GM23338 (cell line): Measurements from ENCODE around the gene ZNF20. TPM values are rescaled to one million over a fixed set of nuclear protein-coding genes. Genes with fewer than 3 reads are reported as not detected.

ENCODE experiments used
- ATAC-seq: fragments of 200-7000 bp; cut with Tn5 transposase; 3 replicates; pipeline ENCODE4 v1.9.1; 2020
- DNase-seq: peaks from one replicate; pipeline ENCODE4 v3.0.0-alpha.2; 2015; ENCODE audit warnings: low spot score
- H2AFZ ChIP-seq: fragments of 200-600 bp; sonication (generic); 2 replicates; pipeline ENCODE4 v1.8.0; 2016; ENCODE audit warnings: antibody characterized with exemption, mild to moderate bottlenecking, moderate library complexity
- H3F3A ChIP-seq: fragments of 200-600 bp; sonication (generic); replicated peaks from 2 replicates; pipeline ENCODE4 v1.8.0; 2017; ENCODE audit warnings: antibody characterized with exemption, mixed run types, low read depth
- H3K27ac ChIP-seq: fragments of 200-600 bp; sonication (generic); 2 replicates; pipeline ENCODE4 v1.6.1; 2016; ENCODE audit warnings: low read depth
- H3K27me3 ChIP-seq: fragments of 200-600 bp; sonication (generic); 2 replicates; pipeline ENCODE4 v1.8.0; 2016; ENCODE audit warnings: mild to moderate bottlenecking, mixed run types, moderate library complexity; ENCODE audit not compliant: insufficient read depth
- H3K36me3 ChIP-seq: fragments of 200-600 bp; sonication (generic); 2 replicates; pipeline ENCODE4 v1.8.0; 2016; ENCODE audit warnings: mild to moderate bottlenecking; ENCODE audit not compliant: insufficient read depth
- H3K4me1 ChIP-seq: fragments of 200-600 bp; sonication (generic); 2 replicates; pipeline ENCODE4 v1.8.0; 2016; ENCODE audit warnings: mild to moderate bottlenecking, moderate library complexity; ENCODE audit not compliant: insufficient read depth
- H3K4me2 ChIP-seq: fragments of 200-600 bp; sonication (generic); 2 replicates; pipeline ENCODE4 v1.7.1; 2017; ENCODE audit warnings: mixed run types
- H3K4me3 ChIP-seq: fragments of 200-600 bp; sonication (generic); 2 replicates; pipeline ENCODE4 v1.6.1; 2016; ENCODE audit warnings: mixed run types
- H3K79me2 ChIP-seq: fragments of 200-600 bp; sonication (generic); replicated peaks from 2 replicates; pipeline ENCODE4 v1.8.0; 2017; ENCODE audit warnings: mild to moderate bottlenecking; ENCODE audit not compliant: insufficient read depth
- H3K9me2 ChIP-seq: fragments of 200-600 bp; sonication (generic); 2 replicates; pipeline ENCODE4 v1.8.0; 2017; ENCODE audit not compliant: insufficient read depth
- H4K20me1 ChIP-seq: fragments of 200-600 bp; sonication (generic); replicated peaks from 2 replicates; pipeline ENCODE4 v1.8.0; 2017; ENCODE audit warnings: mild to moderate bottlenecking; ENCODE audit not compliant: insufficient read depth
- H3K27ac Mint-ChIP-seq: 2 replicates; pipeline ENCODE4 v1.8.0; 2020; ENCODE audit warnings: inconsistent platforms, mild to moderate bottlenecking, moderate library complexity, mixed read lengths
- H3K27me3 Mint-ChIP-seq: 3 replicates; pipeline ENCODE4 v1.8.0; 2022; ENCODE audit warnings: low read depth, mild to moderate bottlenecking, moderate library complexity, mixed read lengths, inconsistent platforms; ENCODE audit not compliant: insufficient read depth, poor library complexity
- H3K36me3 Mint-ChIP-seq: 3 replicates; pipeline ENCODE4 v1.8.0; 2021; ENCODE audit warnings: low read depth, mild to moderate bottlenecking, inconsistent platforms, moderate library complexity, mixed read lengths
- H3K4me1 Mint-ChIP-seq: 3 replicates; pipeline ENCODE4 v1.8.0; 2020; ENCODE audit warnings: mild to moderate bottlenecking, inconsistent platforms, mixed read lengths
- H3K4me3 Mint-ChIP-seq: 3 replicates; pipeline ENCODE4 v1.8.0; 2021; ENCODE audit warnings: moderate library complexity, mild to moderate bottlenecking, inconsistent platforms, mixed read lengths
- H3K9me3 Mint-ChIP-seq: 3 replicates; pipeline ENCODE4 v1.8.0; 2020; ENCODE audit warnings: moderate library complexity, mild to moderate bottlenecking, inconsistent platforms, mixed read lengths
- CREB1 ChIP-seq: fragments of 250-450 bp; sonication (Bioruptor Pico); IDR thresholded peaks from 2 replicates; pipeline ENCODE4 v1.5.0; 2020; ENCODE audit warnings: low read depth, mild to moderate bottlenecking, moderate library complexity
- EZH2 ChIP-seq: fragments of 200-600 bp; sonication (generic); IDR thresholded peaks from one replicate; pipeline ENCODE4 v1.8.0; 2017; ENCODE audit warnings: antibody characterized with exemption, mild to moderate bottlenecking, low read depth; ENCODE audit not compliant: unreplicated experiment
- EZH2phosphoT487 ChIP-seq: fragments of 200-600 bp; sonication (generic); IDR thresholded peaks from one replicate; pipeline ENCODE4 v1.8.1; 2018; ENCODE audit warnings: antibody characterized with exemption; ENCODE audit not compliant: unreplicated experiment
- NANOG ChIP-seq: IDR thresholded peaks from 2 replicates; pipeline ENCODE4 v1.6.1; 2016; ENCODE audit warnings: antibody characterized with exemption, borderline replicate concordance
- POLR2AphosphoS5 ChIP-seq: IDR thresholded peaks from 2 replicates; pipeline ENCODE4 v1.6.1; 2016; ENCODE audit warnings: antibody characterized with exemption, low read depth
- STAT1 ChIP-seq: IDR thresholded peaks from one replicate; pipeline ENCODE4 v1.6.1; 2016; ENCODE audit warnings: antibody characterized with exemption; ENCODE audit not compliant: unreplicated experiment
- ZNF331 ChIP-seq: fragments of 250-450 bp; sonication (Bioruptor Pico); IDR thresholded peaks from 2 replicates; pipeline ENCODE4 v1.5.0; 2020; ENCODE audit warnings: low read depth, mild to moderate bottlenecking, moderate library complexity
- polyA plus RNA-seq: library from polyadenylated mRNA; unstranded; fragments of >200 nt; fragmentation: Nextera tagmentation; extraction: Ambion mirVana; gene quantifications from 2 replicates; pipeline ENCODE4 v1.2.1, GENCODE V29; 2016
- total RNA-seq: library from RNA; depleted of rRNA; stranded (reverse); fragments of >200 nt; shearing (Covaris generic); gene quantifications from 2 replicates; pipeline ENCODE4 v1.2.3, GENCODE V29; 2014
- TF ChIP-seq, protein P1 (sequence below), 2 experiments: fragments of 200-600 bp in 1 of 2; sonication (generic) in 1 of 2; conservative IDR thresholded peaks; 2 replicates each; pipeline versions ENCODE4 v1.5.1 to v1.6.1; 2016 to 2017; ENCODE audit warnings: antibody characterized with exemption in 2 of 2, low read depth in 2 of 2, mild to moderate bottlenecking in 2 of 2, moderate library complexity in 1 of 2
- TF ChIP-seq, protein P2 (sequence below): fragments of 250-450 bp; sonication (Bioruptor Pico); IDR thresholded peaks from 2 replicates; pipeline ENCODE4 v1.5.0; 2020; ENCODE audit warnings: mild to moderate bottlenecking, moderate library complexity

The ZNF20 gene
- total and polyA plus RNA-seq, 2 experiments from 2014 or later: 4.1 to 7.5 TPM

DNA sequence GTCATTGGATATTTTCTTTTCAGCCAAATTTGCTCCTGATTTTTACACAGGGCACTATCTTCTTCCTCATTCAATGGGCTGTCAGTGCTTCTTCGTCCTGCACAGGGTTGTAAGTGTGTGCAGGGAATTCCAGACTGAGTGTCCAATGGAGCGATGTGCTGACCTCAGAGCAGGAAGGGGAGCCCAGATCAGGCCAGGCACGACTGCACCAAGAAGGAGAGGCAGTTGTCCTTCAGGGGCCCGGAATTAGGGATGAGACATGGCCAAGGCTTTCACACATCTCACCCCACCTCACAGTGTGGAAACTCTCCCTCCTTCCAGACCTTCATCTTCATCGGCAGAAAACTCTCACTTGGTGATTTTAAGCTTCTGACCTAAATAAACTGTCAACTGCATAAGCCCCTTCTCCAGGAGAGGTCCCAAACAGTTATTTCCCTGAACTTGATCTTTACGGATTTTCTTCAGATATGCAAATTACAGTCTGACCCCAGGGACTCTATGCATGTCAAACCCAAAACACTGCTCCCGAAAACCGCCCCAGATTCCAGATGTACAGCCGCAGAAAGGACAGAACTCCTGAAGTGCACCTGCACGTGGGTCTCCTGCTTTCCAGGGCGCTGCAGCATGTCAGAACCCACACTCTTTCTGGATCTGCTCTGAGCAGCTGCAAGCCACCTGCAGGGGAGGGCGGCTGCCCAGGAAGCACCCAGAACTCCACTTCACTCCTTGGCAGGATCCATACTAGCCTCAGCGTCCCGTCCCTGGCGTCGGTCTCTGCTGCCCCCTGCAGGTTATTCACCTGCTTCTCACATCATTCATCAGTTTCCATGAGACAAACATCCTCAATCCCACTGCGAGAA, 625 bp upstream of the ZNF20 start:
- peak overlapping the region; percentile 83 for H3K4me3 ChIP-seq
- DNase-seq (peak; percentile 95), ATAC-seq (peak; percentile 77)
- H4K20me1 ChIP-seq: peaks cover 7% of the 10 kb centered on the region; the same call in 1 of the 2 replicates
- H3K9me2 ChIP-seq: no peaks in the 10 kb centered on the region
- peaks cover 29% of the 10 kb centered on the region for H3K79me2 ChIP-seq
- Mint-ChIP-seq H3K4me3 (peak overlapping the region; percentile 97), H3K36me3 (peaks cover 74% of the 10 kb centered on the region), H3K27me3 (peaks cover 23% of the 10 kb centered on the region), H3K4me1 (peaks cover 21% of the 10 kb centered on the region), H3K27ac (peak overlapping the region; percentile 99), H3K9me3 (peaks cover 32% of the 10 kb centered on the region)
- H3F3A ChIP-seq: 0 out of 2 replicates have a peak, but pooled peaks cover 7% of the 10 kb centered on the region
- peaks cover 21% of the 10 kb centered on the region for H3K4me1 ChIP-seq
- no peak overlapping the region for H3K27ac ChIP-seq
- H2AFZ ChIP-seq: no peak overlapping the region
- no peaks in the 10 kb centered on the region for H3K27me3 ChIP-seq
- peaks cover 38% of the 10 kb centered on the region for H3K36me3 ChIP-seq
- TF ChIP-seq, protein P1, sequence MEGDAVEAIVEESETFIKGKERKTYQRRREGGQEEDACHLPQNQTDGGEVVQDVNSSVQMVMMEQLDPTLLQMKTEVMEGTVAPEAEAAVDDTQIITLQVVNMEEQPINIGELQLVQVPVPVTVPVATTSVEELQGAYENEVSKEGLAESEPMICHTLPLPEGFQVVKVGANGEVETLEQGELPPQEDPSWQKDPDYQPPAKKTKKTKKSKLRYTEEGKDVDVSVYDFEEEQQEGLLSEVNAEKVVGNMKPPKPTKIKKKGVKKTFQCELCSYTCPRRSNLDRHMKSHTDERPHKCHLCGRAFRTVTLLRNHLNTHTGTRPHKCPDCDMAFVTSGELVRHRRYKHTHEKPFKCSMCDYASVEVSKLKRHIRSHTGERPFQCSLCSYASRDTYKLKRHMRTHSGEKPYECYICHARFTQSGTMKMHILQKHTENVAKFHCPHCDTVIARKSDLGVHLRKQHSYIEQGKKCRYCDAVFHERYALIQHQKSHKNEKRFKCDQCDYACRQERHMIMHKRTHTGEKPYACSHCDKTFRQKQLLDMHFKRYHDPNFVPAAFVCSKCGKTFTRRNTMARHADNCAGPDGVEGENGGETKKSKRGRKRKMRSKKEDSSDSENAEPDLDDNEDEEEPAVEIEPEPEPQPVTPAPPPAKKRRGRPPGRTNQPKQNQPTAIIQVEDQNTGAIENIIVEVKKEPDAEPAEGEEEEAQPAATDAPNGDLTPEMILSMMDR (conservative IDR thresholded peaks at IDR 0.05; ENCODE audit: low read depth in 2 of 2): peak; percentile 89 to 98
- TF ChIP-seq STAT1: no peak
- TF ChIP-seq POLR2AphosphoS5: peak; percentile 54; the same call in 1 of the 2 replicates
- no peak for TF ChIP-seq NANOG
- 0 out of 2 replicates have a peak, but pooled peaks have one; percentile 16 for TF ChIP-seq CREB1 (CRISPR knock-in tag)
- peak overlapping the region; percentile 84 for H3K4me2 ChIP-seq

GRCh38 chr19:12139269-12139668, 881 bp downstream of the ZNF20 start:
- peaks cover 38% of the 10 kb centered on the region for H3K36me3 ChIP-seq
- peaks cover 7% of the 10 kb centered on the region; the same call in 1 of the 2 replicates for H4K20me1 ChIP-seq
- peaks cover 21% of the 10 kb centered on the region for H3K4me1 ChIP-seq
- peak overlapping the region; percentile 84 for H3K4me2 ChIP-seq
- Mint-ChIP-seq H3K4me3 (peak overlapping the region; percentile 97), H3K36me3 (peaks cover 74% of the 10 kb centered on the region), H3K4me1 (peaks cover 21% of the 10 kb centered on the region), H3K9me3 (peaks cover 37% of the 10 kb centered on the region), H3K27me3 (peaks cover 23% of the 10 kb centered on the region), H3K27ac (peak overlapping the region; percentile 99)
- 0 out of 2 replicates have a peak, but pooled peaks cover 7% of the 10 kb centered on the region for H3F3A ChIP-seq
- DNase-seq (peak; percentile 18), ATAC-seq (peak; percentile 3)
- H3K27me3 ChIP-seq: no peaks in the 10 kb centered on the region
- H3K9me2 ChIP-seq: no peaks in the 10 kb centered on the region
- peak overlapping the region; percentile 83 for H3K4me3 ChIP-seq
- H2AFZ ChIP-seq: no peak overlapping the region
- peak overlapping the region; percentile 98 for H3K27ac ChIP-seq
- H3K79me2 ChIP-seq: peaks cover 29% of the 10 kb centered on the region
- TF ChIP-seq, protein P2, sequence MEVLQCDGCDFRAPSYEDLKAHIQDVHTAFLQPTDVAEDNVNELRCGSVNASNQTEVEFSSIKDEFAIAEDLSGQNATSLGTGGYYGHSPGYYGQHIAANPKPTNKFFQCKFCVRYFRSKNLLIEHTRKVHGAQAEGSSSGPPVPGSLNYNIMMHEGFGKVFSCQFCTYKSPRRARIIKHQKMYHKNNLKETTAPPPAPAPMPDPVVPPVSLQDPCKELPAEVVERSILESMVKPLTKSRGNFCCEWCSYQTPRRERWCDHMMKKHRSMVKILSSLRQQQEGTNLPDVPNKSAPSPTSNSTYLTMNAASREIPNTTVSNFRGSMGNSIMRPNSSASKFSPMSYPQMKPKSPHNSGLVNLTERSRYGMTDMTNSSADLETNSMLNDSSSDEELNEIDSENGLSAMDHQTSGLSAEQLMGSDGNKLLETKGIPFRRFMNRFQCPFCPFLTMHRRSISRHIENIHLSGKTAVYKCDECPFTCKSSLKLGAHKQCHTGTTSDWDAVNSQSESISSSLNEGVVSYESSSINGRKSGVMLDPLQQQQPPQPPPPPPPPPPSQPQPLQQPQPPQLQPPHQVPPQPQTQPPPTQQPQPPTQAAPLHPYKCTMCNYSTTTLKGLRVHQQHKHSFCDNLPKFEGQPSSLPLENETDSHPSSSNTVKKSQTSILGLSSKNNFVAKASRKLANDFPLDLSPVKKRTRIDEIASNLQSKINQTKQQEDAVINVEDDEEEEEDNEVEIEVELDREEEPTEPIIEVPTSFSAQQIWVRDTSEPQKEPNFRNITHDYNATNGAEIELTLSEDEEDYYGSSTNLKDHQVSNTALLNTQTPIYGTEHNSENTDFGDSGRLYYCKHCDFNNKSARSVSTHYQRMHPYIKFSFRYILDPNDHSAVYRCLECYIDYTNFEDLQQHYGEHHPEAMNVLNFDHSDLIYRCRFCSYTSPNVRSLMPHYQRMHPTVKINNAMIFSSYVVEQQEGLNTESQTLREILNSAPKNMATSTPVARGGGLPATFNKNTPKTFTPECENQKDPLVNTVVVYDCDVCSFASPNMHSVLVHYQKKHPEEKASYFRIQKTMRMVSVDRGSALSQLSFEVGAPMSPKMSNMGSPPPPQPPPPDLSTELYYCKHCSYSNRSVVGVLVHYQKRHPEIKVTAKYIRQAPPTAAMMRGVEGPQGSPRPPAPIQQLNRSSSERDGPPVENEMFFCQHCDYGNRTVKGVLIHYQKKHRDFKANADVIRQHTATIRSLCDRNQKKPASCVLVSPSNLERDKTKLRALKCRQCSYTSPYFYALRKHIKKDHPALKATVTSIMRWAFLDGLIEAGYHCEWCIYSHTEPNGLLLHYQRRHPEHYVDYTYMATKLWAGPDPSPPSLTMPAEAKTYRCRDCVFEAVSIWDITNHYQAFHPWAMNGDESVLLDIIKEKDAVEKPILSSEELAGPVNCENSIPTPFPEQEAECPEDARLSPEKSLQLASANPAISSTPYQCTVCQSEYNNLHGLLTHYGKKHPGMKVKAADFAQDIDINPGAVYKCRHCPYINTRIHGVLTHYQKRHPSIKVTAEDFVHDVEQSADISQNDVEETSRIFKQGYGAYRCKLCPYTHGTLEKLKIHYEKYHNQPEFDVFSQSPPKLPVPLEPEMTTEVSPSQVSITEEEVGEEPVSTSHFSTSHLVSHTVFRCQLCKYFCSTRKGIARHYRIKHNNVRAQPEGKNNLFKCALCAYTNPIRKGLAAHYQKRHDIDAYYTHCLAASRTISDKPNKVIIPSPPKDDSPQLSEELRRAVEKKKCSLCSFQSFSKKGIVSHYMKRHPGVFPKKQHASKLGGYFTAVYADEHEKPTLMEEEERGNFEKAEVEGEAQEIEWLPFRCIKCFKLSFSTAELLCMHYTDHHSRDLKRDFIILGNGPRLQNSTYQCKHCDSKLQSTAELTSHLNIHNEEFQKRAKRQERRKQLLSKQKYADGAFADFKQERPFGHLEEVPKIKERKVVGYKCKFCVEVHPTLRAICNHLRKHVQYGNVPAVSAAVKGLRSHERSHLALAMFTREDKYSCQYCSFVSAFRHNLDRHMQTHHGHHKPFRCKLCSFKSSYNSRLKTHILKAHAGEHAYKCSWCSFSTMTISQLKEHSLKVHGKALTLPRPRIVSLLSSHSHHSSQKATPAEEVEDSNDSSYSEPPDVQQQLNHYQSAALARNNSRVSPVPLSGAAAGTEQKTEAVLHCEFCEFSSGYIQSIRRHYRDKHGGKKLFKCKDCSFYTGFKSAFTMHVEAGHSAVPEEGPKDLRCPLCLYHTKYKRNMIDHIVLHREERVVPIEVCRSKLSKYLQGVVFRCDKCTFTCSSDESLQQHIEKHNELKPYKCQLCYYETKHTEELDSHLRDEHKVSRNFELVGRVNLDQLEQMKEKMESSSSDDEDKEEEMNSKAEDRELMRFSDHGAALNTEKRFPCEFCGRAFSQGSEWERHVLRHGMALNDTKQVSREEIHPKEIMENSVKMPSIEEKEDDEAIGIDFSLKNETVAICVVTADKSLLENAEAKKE: no peak
- TF ChIP-seq POLR2AphosphoS5 (no peak), EZH2 (no peak), ZNF331 (no peak), EZH2phosphoT487 (no peak), CREB1 (CRISPR knock-in tag) (no peak)
- TF ChIP-seq, protein P1 (conservative IDR thresholded peaks at IDR 0.05; ENCODE audit: low read depth in 2 of 2): no peak
